ENCODE measurements around the gene CPT1A.

Gene CPT1A

DNA sequence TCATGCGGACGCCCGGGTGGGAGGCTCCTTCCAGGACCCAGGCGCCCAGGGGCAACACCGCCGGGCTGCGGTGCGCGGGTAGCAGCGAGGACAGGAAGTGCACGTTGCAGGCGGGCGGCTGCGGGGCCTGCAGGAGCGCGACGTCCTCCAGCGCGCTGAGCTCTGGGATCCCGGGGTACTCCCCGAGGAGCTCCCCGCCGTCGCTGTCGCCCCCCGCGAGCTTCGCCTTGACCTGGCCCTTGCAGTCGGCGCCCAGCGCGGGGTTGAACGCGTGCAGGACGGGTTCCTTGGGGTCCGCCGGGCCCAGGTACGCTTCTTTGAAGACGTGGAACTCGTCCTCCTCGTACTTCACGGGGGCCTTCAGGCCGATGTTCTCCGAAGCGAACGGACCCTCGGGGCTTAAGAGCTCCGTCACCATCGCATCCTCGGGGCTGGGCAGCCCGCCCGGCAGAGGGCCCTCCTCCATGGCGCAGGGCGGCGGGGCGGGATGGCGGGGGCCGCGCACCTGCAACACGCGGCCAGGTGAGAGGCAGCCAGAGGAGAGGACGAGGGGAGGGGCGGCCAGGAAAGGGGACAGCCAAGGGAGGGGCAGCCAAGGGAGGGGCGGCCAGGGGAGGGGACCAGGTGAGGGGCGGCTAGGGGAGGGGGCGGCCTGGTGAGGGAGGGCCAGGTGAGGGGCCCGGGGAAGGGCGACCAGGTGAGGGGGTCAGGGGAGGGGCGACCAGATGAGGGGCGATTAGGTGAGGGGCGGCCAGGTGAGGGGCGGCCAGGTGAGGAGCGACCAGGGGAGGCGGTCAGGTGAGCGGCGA lies 91.3 kb downstream of the CPT1A start:
- Histone ChIP-seq H3K4me2 (ENCODE audit: low read length) (no peak overlapping the region), H3K9me3 (ENCODE audit: low read length) (no peaks in the 10 kb centered on the region), H3K27me3 (ENCODE audit: insufficient read depth, low read length) (no peaks in the 10 kb centered on the region; the same call in 1 of the 2 replicates), H3K4me1 (ENCODE audit: insufficient read depth, low read length, severe bottlenecking) (no peaks in the 10 kb centered on the region), H3K79me2 (ENCODE audit: insufficient read depth, low read length) (no peaks in the 10 kb centered on the region), H3K4me3 (ENCODE audit: low read depth, low read length, poor library complexity, severe bottlenecking) (no peak overlapping the region), H2AFZ (ENCODE audit: low read length) (no peak overlapping the region), H4K20me1 (ENCODE audit: insufficient read depth, low read length) (no peaks in the 10 kb centered on the region), H3K9me2 (ENCODE audit: low read depth, low read length) (no peaks in the 10 kb centered on the region), H3K27ac (ENCODE audit: low read depth, low read length, poor library complexity, severe bottlenecking) (no peak overlapping the region), H3K36me3 (ENCODE audit: insufficient read depth, low read length) (no peaks in the 10 kb centered on the region; the same call in 1 of the 2 replicates), H3F3A (ENCODE audit: insufficient read depth, low read length) (no peaks in the 10 kb centered on the region; the same call in 1 of the 2 replicates), H3K9ac (ENCODE audit: low read length) (no peak overlapping the region)
- TF ChIP-seq, protein P1, sequence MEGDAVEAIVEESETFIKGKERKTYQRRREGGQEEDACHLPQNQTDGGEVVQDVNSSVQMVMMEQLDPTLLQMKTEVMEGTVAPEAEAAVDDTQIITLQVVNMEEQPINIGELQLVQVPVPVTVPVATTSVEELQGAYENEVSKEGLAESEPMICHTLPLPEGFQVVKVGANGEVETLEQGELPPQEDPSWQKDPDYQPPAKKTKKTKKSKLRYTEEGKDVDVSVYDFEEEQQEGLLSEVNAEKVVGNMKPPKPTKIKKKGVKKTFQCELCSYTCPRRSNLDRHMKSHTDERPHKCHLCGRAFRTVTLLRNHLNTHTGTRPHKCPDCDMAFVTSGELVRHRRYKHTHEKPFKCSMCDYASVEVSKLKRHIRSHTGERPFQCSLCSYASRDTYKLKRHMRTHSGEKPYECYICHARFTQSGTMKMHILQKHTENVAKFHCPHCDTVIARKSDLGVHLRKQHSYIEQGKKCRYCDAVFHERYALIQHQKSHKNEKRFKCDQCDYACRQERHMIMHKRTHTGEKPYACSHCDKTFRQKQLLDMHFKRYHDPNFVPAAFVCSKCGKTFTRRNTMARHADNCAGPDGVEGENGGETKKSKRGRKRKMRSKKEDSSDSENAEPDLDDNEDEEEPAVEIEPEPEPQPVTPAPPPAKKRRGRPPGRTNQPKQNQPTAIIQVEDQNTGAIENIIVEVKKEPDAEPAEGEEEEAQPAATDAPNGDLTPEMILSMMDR (IDR thresholded peaks at IDR 0.05; ENCODE audit: low read length), result no peak

DNA sequence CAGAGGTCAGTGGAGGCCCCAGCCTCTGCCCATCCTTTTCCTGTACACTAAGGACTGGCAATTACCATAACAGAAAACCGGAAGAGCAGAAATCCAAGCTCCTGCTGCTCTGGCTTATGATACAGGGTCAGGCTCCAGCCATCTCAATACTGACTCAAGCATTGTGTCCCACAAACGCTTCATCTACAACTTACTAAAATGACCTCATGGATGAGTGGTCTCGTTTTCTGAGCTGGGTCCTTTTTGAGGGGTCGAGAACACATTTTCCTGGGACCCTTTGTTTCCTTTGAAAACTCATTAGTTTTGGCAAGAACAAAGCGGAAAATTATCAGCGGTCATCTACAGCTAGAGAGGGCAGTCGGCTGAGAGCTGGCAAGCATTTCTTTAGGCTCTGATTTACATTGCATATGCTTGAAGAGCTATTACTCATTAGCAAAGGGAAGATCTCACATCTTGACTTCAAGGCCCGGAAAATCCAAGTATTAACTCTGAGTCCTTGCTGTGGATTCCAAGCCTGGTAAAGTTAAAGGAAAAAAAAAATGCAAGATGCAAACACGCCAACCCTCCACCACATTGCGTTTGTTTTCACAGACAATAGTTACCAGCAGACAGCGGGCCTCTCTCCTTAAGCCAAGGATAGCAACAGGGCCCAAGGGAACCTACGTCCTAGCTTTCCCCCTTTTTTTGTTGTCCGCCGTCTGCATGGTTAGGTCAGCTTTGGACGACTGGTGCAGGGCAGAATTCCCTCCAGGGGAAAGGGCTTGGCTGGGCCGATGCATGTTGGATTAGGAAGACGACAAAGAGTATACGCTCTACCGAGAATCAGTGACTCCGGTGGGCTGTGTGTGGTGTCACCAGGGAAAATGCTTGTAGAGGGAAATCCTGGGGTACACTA lies 92.2 kb downstream of the CPT1A start:
- H3K9ac ChIP-seq (ENCODE audit: low read length), result no peak overlapping the region

DNA sequence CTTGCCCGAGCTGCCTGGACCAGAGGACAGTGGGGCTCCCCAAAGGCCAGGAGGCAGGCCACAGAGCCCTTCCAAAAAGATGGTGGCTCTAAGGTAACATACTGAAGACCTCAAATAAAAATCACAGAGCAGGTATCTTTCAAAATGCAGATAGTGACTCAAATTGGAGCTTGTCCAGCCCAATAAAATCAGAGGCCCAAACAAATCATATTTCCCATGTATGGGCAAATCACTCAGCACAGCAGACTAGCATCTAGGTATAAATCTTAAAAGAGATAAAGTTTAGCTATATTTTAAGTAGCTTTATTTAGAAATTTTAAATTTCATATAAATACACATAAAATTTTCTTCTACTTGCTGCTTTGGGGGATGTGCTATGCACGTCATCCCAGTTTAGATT lies 93.7 kb downstream of the CPT1A start:
- Histone ChIP-seq H3K27ac (ENCODE audit: low read depth, low read length, poor library complexity, severe bottlenecking) (no peak overlapping the region), H4K20me1 (ENCODE audit: insufficient read depth, low read length) (no peaks in the 10 kb centered on the region), H3K4me2 (ENCODE audit: low read length) (no peak overlapping the region), H3K79me2 (ENCODE audit: insufficient read depth, low read length) (no peaks in the 10 kb centered on the region), H3K4me1 (ENCODE audit: insufficient read depth, low read length, severe bottlenecking) (no peaks in the 10 kb centered on the region), H3K27me3 (ENCODE audit: insufficient read depth, low read length) (no peaks in the 10 kb centered on the region; the same call in 1 of the 2 replicates), H3K36me3 (ENCODE audit: insufficient read depth, low read length) (no peaks in the 10 kb centered on the region; the same call in 1 of the 2 replicates), H3K9ac (ENCODE audit: low read length) (no peak overlapping the region), H3K9me2 (ENCODE audit: low read depth, low read length) (no peaks in the 10 kb centered on the region), H2AFZ (ENCODE audit: low read length) (no peak overlapping the region), H3F3A (ENCODE audit: insufficient read depth, low read length) (no peaks in the 10 kb centered on the region; the same call in 1 of the 2 replicates), H3K9me3 (ENCODE audit: low read length) (no peaks in the 10 kb centered on the region), H3K4me3 (ENCODE audit: low read depth, low read length, poor library complexity, severe bottlenecking) (no peak overlapping the region)
- TF ChIP-seq, protein P1 (IDR thresholded peaks at IDR 0.05; ENCODE audit: low read length), result no peak
- TF ChIP-seq EZH2 (IDR thresholded peaks at IDR 0.05; ENCODE audit: borderline replicate concordance, low read length), result no peak

More for the DNA sequence above, 92.2 kb downstream of the CPT1A start:
- no peaks in the 10 kb centered on the region for H4K20me1 ChIP-seq (ENCODE audit: insufficient read depth, low read length)
- H3K4me3 ChIP-seq (ENCODE audit: low read depth, low read length, poor library complexity, severe bottlenecking), result no peak overlapping the region
- no peak for TF ChIP-seq EZH2 (IDR thresholded peaks at IDR 0.05; ENCODE audit: borderline replicate concordance, low read length)
- TF ChIP-seq, protein P1 (IDR thresholded peaks at IDR 0.05; ENCODE audit: low read length), result no peak
- no peaks in the 10 kb centered on the region; the same call in 1 of the 2 replicates for H3F3A ChIP-seq (ENCODE audit: insufficient read depth, low read length)
- no peaks in the 10 kb centered on the region for H3K79me2 ChIP-seq (ENCODE audit: insufficient read depth, low read length)
- H3K36me3 ChIP-seq (ENCODE audit: insufficient read depth, low read length), result no peaks in the 10 kb centered on the region; the same call in 1 of the 2 replicates
- no peaks in the 10 kb centered on the region for H3K9me2 ChIP-seq (ENCODE audit: low read depth, low read length)
- no peak overlapping the region for H3K4me2 ChIP-seq (ENCODE audit: low read length)
- H3K9me3 ChIP-seq (ENCODE audit: low read length), result no peaks in the 10 kb centered on the region
- no peaks in the 10 kb centered on the region; the same call in 1 of the 2 replicates for H3K27me3 ChIP-seq (ENCODE audit: insufficient read depth, low read length)
- H3K4me1 ChIP-seq (ENCODE audit: insufficient read depth, low read length, severe bottlenecking), result no peaks in the 10 kb centered on the region
- no peak overlapping the region for H2AFZ ChIP-seq (ENCODE audit: low read length)
- no peak overlapping the region for H3K27ac ChIP-seq (ENCODE audit: low read depth, low read length, poor library complexity, severe bottlenecking)
